ENCODE data around the gene TLN1.

Gene TLN1

DNA sequence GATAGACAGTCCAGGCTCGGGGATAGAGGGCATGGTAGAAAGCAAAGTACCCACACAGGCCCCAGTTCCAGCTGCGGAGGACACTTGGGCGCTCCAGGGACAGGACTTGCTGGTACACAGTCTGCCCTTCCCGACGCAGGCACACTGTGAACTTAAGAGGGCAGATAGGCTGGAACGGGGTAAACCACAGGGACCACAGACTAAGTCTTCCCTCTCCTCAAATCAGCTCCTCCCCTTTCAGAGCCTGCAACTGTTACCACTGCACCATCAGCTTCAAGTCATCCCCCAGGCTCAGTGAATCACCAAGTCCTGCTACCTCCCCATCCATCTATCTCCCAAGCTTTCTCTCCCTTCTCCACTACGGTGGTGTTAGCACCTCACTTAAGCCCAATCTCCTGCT, 9.7 kb upstream of the TLN1 start:
- TF ChIP-seq, protein P1, sequence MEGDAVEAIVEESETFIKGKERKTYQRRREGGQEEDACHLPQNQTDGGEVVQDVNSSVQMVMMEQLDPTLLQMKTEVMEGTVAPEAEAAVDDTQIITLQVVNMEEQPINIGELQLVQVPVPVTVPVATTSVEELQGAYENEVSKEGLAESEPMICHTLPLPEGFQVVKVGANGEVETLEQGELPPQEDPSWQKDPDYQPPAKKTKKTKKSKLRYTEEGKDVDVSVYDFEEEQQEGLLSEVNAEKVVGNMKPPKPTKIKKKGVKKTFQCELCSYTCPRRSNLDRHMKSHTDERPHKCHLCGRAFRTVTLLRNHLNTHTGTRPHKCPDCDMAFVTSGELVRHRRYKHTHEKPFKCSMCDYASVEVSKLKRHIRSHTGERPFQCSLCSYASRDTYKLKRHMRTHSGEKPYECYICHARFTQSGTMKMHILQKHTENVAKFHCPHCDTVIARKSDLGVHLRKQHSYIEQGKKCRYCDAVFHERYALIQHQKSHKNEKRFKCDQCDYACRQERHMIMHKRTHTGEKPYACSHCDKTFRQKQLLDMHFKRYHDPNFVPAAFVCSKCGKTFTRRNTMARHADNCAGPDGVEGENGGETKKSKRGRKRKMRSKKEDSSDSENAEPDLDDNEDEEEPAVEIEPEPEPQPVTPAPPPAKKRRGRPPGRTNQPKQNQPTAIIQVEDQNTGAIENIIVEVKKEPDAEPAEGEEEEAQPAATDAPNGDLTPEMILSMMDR (IDR thresholded peaks at IDR 0.05; ENCODE audit: low read depth, low read length) = no peak
- in situ Hi-C loops (cut with HindIII; ENCODE audit: low sequenced_read_pairs) = no loop called here
- H3K4me3 ChIP-seq (ENCODE audit: low read depth, low read length) = no peak overlapping the region
- no peak for DNase-seq (ENCODE audit: low read depth, low spot score)

DNA sequence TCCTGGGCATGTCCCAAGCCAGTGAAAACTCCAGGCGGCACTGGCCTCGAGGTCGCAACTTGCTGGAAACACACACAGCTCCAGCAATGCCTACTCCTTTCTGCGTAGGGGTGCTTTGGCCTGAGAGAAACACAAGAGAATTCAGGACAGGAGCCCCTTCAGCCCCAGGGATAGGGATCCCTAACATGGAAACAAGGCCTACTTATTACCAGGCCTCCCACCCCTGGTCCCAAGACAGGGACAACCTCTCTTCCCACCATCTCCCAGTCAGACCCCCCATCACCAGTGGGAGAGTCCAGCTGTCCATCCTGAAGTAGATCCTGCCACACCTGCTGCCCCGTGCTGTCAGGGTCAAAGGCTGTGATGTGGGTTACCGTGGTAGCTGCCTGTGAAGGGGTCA, 8.2 kb upstream of the TLN1 start:
- TF ChIP-seq, protein P1 (IDR thresholded peaks at IDR 0.05; ENCODE audit: low read depth, low read length) = no peak
- in situ Hi-C loops (cut with HindIII; ENCODE audit: low sequenced_read_pairs) = no loop called here
- no peak overlapping the region for H3K4me3 ChIP-seq (ENCODE audit: low read depth, low read length)
- DNase-seq (ENCODE audit: low read depth, low spot score) = no peak

DNA sequence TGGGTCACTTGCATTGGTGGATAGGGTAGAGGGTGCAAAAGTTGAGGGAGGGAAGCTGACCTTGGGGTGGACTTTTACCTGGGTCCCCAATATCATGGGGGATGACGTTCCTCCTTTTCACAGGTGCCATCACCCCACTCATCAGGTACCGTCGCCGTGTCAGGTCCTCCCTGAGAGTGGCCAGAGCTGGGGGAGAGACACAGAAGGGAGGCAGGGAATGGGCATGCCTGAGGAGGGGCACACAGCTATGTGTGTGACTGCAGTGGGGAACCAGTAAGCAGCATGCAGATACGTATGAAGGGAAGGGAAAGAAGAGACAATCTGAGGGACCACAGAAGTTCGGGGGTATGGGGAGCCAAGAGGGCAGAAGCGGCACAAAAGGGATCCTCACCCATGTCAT, 6.9 kb upstream of the TLN1 start:
- TF ChIP-seq, protein P1 (IDR thresholded peaks at IDR 0.05; ENCODE audit: low read depth, low read length) = no peak
- H3K4me3 ChIP-seq (ENCODE audit: low read depth, low read length) = no peak overlapping the region
- no peak for DNase-seq (ENCODE audit: low read depth, low spot score)
- in situ Hi-C loops (cut with HindIII; ENCODE audit: low sequenced_read_pairs) = no loop called here

GRCh38 chr9:35738186-35738585, 6.2 kb upstream of the TLN1 start:
- no peak for DNase-seq (ENCODE audit: low read depth, low spot score)
- in situ Hi-C loops (cut with HindIII; ENCODE audit: low sequenced_read_pairs) = no loop called here
- H3K4me3 ChIP-seq (ENCODE audit: low read depth, low read length) = no peak overlapping the region
- TF ChIP-seq, protein P1 (IDR thresholded peaks at IDR 0.05; ENCODE audit: low read depth, low read length) = no peak

DNA sequence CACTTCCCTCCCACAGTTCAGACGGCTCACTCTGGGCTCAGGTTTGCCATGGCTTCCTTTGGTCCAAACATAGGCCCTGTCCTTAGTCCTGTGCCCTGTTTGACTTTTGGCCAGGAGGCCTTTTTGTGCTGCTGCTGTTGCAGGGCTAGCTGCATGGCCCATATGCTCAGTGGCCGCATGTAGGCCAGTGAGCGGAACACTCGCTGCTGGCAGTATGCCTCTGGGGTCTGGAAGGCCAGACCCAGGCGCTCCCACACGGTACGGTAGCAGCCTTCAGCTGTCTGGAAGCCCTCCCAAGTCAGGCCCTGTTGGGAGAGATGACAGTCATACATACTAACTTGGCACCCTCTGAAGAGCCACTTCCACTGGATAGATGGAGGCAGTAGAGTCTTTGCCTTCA, 5.1 kb upstream of the TLN1 start:
- no peak overlapping the region for H3K4me3 ChIP-seq (ENCODE audit: low read depth, low read length)
- in situ Hi-C loops (cut with HindIII; ENCODE audit: low sequenced_read_pairs) = no loop called here
- TF ChIP-seq, protein P1 (IDR thresholded peaks at IDR 0.05; ENCODE audit: low read depth, low read length) = no peak
- no peak for DNase-seq (ENCODE audit: low read depth, low spot score)

DNA sequence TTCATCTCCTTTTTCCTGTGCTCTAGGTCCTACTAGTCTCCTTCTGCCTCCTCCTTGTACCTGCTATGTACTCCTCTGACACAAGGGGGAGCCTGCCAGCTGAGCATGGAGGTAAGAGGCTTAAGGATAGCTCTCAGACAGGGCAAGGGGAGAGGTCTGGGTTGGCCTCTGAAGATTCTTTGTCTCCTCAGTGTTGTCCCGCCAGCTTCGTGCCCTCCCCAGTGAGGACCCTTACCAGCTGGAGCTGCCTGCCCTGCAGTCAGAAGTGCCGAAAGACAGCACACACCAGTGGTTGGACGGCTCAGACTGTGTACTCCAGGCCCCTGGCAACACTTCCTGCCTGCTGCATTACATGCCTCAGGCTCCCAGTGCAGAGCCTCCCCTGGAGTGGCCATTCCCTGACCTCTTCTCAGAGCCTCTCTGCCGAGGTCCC, 4.2 kb upstream of the TLN1 start:
- TF ChIP-seq, protein P1 (IDR thresholded peaks at IDR 0.05; ENCODE audit: low read depth, low read length) = peak; percentile 95
- peak; percentile 83 for DNase-seq (ENCODE audit: low read depth, low spot score)
- in situ Hi-C loops (cut with HindIII; ENCODE audit: low sequenced_read_pairs) = no loop called here
- no peak overlapping the region for H3K4me3 ChIP-seq (ENCODE audit: low read depth, low read length)

- in situ Hi-C loops (cut with HindIII; ENCODE audit: low sequenced_read_pairs) = no loop called here
- TF ChIP-seq, protein P1 (IDR thresholded peaks at IDR 0.05; ENCODE audit: low read depth, low read length) = no peak
- H3K4me3 ChIP-seq (ENCODE audit: low read depth, low read length) = no peak overlapping the region
- DNase-seq (ENCODE audit: low read depth, low spot score) = no peak
Observed at GRCh38 chr9:35734096-35734495, 2.1 kb upstream of the TLN1 start.
